ENCODE results near the gene CELF2.

DNA sequence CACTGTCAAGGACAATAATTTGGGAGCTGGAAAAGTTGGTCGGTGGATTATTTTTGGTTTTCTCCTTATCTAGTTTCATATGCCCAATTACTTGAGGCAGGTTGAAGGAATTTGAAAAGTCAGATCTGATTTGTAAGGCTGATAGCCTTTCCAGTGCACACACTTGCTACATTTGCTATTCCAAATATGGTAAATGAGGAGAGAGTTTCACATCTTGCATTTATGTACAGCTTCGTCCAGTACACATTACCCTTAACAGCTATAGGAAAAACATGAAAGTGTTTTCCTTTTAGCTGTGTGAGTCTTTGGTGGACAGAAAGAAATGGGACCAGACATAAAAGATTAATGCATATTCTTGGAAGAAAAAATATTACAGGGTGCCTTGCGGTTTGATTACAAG, 201.8 kb downstream of the CELF2 start:
- TF ChIP-seq, protein P1, sequence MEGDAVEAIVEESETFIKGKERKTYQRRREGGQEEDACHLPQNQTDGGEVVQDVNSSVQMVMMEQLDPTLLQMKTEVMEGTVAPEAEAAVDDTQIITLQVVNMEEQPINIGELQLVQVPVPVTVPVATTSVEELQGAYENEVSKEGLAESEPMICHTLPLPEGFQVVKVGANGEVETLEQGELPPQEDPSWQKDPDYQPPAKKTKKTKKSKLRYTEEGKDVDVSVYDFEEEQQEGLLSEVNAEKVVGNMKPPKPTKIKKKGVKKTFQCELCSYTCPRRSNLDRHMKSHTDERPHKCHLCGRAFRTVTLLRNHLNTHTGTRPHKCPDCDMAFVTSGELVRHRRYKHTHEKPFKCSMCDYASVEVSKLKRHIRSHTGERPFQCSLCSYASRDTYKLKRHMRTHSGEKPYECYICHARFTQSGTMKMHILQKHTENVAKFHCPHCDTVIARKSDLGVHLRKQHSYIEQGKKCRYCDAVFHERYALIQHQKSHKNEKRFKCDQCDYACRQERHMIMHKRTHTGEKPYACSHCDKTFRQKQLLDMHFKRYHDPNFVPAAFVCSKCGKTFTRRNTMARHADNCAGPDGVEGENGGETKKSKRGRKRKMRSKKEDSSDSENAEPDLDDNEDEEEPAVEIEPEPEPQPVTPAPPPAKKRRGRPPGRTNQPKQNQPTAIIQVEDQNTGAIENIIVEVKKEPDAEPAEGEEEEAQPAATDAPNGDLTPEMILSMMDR (conservative IDR thresholded peaks at IDR 0.05; ENCODE audit: low read depth, low read length) = no peak
- TF ChIP-seq EZH2 (IDR thresholded peaks at IDR 0.05; ENCODE audit: borderline replicate concordance, low read depth, low read length, poor library complexity, severe bottlenecking) = no peak
